ENCODE measurements around the gene PTPN1. TPM values are rescaled to one million over a fixed set of nuclear protein-coding genes. Genes with fewer than 3 reads are reported as not detected.

PTPN1 gene
- total and polyA plus RNA-seq, 2 experiments from 2014 or later = 16.9 to 26.4 TPM

GRCh38 chr20:50559856-50560638 is 49.9 kb downstream of the PTPN1 start (continued):
- TF ChIP-seq REST (IDR thresholded peaks at IDR 0.05; ENCODE audit: unreplicated experiment) (no peak), STAT1 (IDR thresholded peaks at IDR 0.05; ENCODE audit: unreplicated experiment) (no peak), NANOG (IDR thresholded peaks at IDR 0.05; ENCODE audit: borderline replicate concordance) (no peak), ETS1 (IDR thresholded peaks at IDR 0.05) (no peak), POLR2AphosphoS5 (IDR thresholded peaks at IDR 0.05; ENCODE audit: low read depth) (no peak), CTCF (conservative IDR thresholded peaks at IDR 0.05; ENCODE audit: low read depth in 2 of 2) (no peak), JUNB (IDR thresholded peaks at IDR 0.05; ENCODE audit: unreplicated experiment) (no peak), EZH2 (IDR thresholded peaks at IDR 0.05; ENCODE audit: low read depth, unreplicated experiment) (no peak), ZNF331 (CRISPR knock-in tag; IDR thresholded peaks at IDR 0.05; ENCODE audit: low read depth) (no peak)

- Mint-ChIP-seq H3K27me3 (ENCODE audit: insufficient read depth, low read depth, poor library complexity) (no peaks in the 10 kb centered on the region), H3K9me3 (no peaks in the 10 kb centered on the region), H3K4me3 (no peak overlapping the region), H3K4me1 (no peaks in the 10 kb centered on the region; the same call in 2 of the 3 replicates), H3K27ac (no peak overlapping the region), H3K36me3 (ENCODE audit: low read depth) (peaks cover 12% of the 10 kb centered on the region)
- Histone ChIP-seq H3K79me2 (replicated peaks; ENCODE audit: insufficient read depth) (peaks cover 19% of the 10 kb centered on the region; the same call in 1 of the 2 replicates), H3K4me1 (ENCODE audit: insufficient read depth) (no peaks in the 10 kb centered on the region), H3K36me3 (ENCODE audit: insufficient read depth) (no peaks in the 10 kb centered on the region), H3F3A (replicated peaks; ENCODE audit: low read depth) (no peaks in the 10 kb centered on the region), H3K27me3 (ENCODE audit: insufficient read depth) (no peaks in the 10 kb centered on the region), H3K27ac (ENCODE audit: low read depth) (no peak overlapping the region), H2AFZ (no peak overlapping the region), H3K9me2 (ENCODE audit: insufficient read depth) (no peaks in the 10 kb centered on the region), H3K4me2 (no peak overlapping the region), H3K4me3 (no peak overlapping the region), H4K20me1 (replicated peaks; ENCODE audit: insufficient read depth) (peaks cover 2% of the 10 kb centered on the region; the same call in 1 of the 2 replicates)
- no peak for DNase-seq (ENCODE audit: low spot score)
- ATAC-seq = no peak
- TF ChIP-seq ZNF114 (CRISPR knock-in tag; IDR thresholded peaks at IDR 0.05) (no peak), JUNB (IDR thresholded peaks at IDR 0.05; ENCODE audit: unreplicated experiment) (no peak), EZH2phosphoT487 (IDR thresholded peaks at IDR 0.05; ENCODE audit: unreplicated experiment) (no peak), EZH2 (IDR thresholded peaks at IDR 0.05; ENCODE audit: low read depth, unreplicated experiment) (no peak), STAT1 (IDR thresholded peaks at IDR 0.05; ENCODE audit: unreplicated experiment) (no peak), ZNF462 (CRISPR knock-in tag; IDR thresholded peaks at IDR 0.05) (no peak)
Observed at GRCh38 chr20:50560867-50561266, 50.7 kb downstream of the PTPN1 start.

All from GM23338 (cell line).